Dedifferentiated amniotic fluid mesenchymal stem cell (primary cell): ENCODE measurements around the gene PQBP1.
A peak's percentile ranks its signal among the peaks of the same experiment; 100 is the strongest.

Source experiments
- DNase-seq: peaks from one replicate; pipeline ENCODE4 v3.0.0-alpha.2; 2016; ENCODE audit errors: extremely low spot score

Gene PQBP1

GRCh38 chrX:48923771-48924170 lies 26.0 kb downstream of the PQBP1 start:
- DNase-seq: no peak

DNA sequence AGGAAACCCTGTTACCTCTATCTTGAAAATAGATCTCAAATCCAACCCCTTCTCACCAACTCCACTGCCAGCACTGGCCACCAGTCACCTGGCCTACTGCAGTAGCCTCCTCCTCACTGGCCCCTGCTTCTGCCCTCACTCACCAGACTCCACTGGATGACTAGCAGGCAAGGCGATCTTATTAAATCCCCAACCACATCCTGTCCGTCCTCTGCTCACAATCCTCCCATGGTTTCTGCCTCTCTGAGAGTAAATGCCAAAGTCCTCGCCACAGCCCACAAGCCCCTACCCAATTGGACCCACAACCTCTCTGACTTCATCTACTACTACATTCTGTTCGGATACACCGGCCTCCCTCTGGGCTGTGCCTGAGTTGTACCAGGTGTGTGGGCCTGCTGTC lies 26.5 kb downstream of the PQBP1 start:
- no peak for DNase-seq

DNA sequence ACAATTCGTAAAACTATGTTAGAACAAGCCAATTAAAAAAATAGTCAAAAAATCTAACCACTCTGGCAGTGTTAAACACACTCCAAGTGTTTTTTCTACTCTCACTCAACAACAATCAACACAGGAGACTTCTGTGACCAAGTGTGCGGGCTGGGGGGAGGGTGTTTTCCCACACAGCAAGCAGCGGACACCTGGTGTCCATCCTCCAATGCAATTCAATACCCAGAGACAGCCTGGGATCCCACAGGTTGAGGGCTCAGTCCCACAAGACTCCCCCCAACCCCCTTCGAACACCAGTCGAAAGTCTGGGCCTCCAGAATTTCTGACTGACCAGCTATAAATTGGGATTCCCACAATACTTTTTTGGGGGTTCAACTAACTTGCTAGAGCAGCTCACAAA lies 29.4 kb downstream of the PQBP1 start:
- DNase-seq: no peak

- DNase-seq: no peak
Measured at GRCh38 chrX:48927736-48928382, 30.1 kb downstream of the PQBP1 start.

DNA sequence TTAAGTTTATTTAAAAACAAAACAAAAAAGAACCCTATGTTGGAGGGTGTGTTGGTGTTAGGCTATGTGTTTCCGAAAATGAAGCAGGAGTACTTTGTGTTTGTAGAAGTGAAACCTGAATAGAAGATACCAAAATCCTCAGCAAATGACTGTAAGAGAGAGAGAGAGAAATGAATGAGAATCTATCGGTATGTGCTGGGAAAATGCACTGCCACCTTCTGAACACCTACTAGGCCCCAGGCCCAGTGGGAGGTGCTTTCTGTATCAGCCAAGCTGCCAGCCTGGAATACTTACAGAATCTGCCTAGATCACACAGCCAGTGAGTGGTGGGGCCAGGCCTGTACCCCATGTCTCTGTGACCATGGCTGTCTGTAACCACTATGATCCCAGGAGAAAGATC lies 36.0 kb downstream of the PQBP1 start:
- DNase-seq: no peak

GRCh38 chrX:48934581-48935300 lies 37.0 kb downstream of the PQBP1 start:
- DNase-seq: no peak

DNA sequence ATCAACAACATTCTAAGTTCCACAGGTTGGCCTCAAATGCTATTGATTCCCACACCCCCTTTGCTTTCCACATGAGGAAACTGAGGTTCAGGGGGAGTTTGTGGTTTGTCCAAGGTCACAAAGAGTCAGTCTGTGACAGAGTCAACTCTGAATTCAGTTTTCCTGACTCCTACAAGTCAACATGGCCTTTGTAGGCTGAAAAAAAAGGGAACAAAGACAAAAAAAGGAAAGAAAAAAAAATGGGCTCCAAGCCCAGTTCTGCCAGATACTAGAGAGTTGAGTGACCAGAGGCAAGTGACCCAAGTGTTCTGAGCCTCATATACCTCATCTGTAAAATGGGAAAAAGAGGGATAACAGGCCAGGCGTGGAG lies 37.6 kb downstream of the PQBP1 start:
- DNase-seq: no peak

- DNase-seq: no peak
Measured at GRCh38 chrX:48936429-48937053, 38.8 kb downstream of the PQBP1 start.

GRCh38 chrX:48937054-48937907 lies 39.6 kb downstream of the PQBP1 start:
- no peak for DNase-seq

- DNase-seq: no peak
Measured at GRCh38 chrX:48938721-48939425, 41.1 kb downstream of the PQBP1 start.

- DNase-seq: no peak
Measured at GRCh38 chrX:48939524-48940228, 41.9 kb downstream of the PQBP1 start.

GRCh38 chrX:48940404-48940955 lies 42.8 kb downstream of the PQBP1 start:
- DNase-seq: no peak

GRCh38 chrX:48942895-48943294 lies 45.2 kb downstream of the PQBP1 start:
- DNase-seq: no peak

DNA sequence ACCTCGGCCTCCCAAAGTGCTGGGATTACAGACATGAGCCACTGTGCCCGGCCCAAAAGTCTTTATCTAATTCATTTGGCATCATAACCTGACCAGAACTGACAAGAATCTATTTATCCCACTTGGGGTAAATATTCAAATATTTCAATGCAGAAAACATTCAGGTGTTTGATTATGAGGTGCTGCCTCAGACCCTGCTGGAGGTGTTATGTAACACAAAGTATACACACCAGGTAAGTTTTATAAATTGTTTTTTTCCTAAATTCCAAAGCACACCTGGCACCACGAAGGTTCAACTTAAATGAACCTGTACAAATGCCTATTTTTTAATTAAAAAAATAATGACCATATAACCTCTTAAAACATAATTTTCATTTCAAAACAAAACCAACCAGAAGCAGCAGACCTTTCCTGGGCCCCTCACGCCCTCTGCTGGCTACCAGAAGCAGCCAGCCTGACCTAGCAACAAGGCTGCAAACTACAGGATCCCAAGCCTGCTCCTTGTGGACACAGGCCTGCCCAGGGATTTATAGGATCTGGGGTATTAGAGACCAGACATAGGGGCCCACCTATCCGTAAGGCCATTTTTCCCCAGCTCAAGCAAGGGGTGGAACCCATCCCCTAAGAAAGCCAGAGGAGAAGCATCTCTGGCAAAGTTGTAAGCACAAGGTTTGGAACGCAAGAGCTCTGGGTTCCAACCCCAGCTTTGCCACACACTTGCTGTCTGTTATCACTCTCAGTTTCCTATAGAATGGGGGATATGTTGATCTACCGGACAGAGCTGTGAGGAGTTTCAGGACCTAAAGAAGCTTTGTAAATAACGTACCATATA lies 48.0 kb downstream of the PQBP1 start:
- peak; percentile 24 for DNase-seq

- no peak for DNase-seq
Measured at GRCh38 chrX:48948589-48948988, 50.9 kb downstream of the PQBP1 start.
